22Rv1 (cell line): Measurements from ENCODE around the gene MR1.

ENCODE experiments used
- ZFX ChIP-seq: fragments of 450-650 bp; IDR thresholded peaks from 2 replicates; pipeline ENCODE4 v1.6.1; 2017; ENCODE audit warnings: antibody characterized with exemption, borderline replicate concordance
- TF ChIP-seq, protein P1 (sequence below): fragments of 450-650 bp; IDR thresholded peaks from 2 replicates; pipeline ENCODE4 v1.5.1; 2017; ENCODE audit warnings: mild to moderate bottlenecking

DNA sequence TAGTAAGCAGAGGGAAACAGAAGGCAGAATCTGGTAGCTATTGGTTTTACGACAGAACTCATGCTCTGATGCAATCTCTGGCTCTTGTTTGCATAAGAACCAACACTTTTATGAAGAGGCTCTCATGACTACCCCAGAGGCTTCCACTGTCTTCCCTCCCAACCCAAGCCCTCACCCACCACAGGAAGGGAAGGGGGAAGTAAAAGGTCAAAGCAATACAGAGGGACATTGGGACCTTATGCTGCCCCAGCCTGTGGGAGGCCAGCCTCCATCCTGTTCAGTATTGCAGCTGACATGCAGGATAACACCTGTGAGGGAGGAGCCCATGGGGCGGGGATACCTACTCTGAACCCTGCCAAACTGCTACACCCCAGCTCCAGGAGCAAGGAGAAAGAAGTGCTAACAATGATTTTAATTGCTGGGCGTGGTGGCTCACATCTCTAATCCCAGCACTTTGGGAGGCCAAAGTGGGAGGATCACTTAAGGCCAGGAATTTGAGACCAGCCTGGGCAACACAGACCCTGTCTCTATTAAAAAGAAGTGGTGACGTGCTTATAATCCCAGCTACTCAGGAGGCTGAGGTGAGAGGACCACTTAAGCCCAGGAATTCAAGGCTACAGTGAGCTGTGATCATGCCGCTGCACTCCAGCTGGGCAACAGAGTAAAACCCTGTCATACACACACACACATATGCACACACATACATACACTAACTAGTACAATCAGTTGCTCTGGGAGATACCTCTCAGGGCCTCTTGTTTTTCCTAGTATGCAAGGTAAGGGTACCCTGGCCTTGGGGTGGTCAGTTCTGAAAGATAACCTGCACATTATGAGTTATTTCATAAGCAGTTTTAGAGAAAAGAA lies 9.5 kb downstream of the MR1 start:
- TF ChIP-seq, protein P1, sequence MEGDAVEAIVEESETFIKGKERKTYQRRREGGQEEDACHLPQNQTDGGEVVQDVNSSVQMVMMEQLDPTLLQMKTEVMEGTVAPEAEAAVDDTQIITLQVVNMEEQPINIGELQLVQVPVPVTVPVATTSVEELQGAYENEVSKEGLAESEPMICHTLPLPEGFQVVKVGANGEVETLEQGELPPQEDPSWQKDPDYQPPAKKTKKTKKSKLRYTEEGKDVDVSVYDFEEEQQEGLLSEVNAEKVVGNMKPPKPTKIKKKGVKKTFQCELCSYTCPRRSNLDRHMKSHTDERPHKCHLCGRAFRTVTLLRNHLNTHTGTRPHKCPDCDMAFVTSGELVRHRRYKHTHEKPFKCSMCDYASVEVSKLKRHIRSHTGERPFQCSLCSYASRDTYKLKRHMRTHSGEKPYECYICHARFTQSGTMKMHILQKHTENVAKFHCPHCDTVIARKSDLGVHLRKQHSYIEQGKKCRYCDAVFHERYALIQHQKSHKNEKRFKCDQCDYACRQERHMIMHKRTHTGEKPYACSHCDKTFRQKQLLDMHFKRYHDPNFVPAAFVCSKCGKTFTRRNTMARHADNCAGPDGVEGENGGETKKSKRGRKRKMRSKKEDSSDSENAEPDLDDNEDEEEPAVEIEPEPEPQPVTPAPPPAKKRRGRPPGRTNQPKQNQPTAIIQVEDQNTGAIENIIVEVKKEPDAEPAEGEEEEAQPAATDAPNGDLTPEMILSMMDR = no peak
- no peak for TF ChIP-seq ZFX
